ENCODE measurements around the gene PRKG1. TPM values are rescaled to one million over a fixed set of nuclear protein-coding genes. Genes with fewer than 3 reads are reported as not detected.

PRKG1 gene
- total RNA-seq, 1 donor from 2014 or later = 17.9 TPM

DNA sequence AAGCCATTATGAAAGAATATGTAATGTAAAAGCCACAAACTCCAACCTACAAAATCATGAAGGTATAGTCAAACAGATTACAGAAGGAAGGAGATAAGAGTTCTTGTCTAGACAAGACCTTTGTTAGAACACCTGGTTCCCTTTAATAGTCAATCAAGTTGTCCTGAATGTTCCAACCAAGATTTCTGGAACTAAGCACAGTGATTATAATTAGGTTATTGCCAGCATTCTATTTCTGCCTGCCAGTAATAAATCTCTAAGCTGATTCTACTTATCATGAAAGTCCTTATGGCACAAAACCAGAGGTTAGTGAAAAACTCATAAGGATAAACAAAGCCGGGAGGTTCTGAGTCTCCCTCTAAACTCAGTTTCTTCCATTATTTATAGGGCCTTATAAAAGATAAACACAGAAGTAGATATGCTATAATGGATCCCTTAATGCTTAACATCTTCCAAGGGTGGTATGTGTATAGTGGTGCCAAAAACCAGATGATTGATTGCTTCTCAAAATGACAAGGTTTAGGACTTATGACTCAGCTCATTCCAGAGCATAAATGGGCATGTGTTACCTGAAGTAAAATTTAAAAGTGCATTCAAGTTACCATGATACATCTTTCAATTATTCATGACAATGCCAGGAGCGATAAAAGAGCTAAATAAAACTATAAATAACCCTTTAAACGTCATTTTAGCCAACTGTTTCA, 387.9 kb downstream of the PRKG1 start:
- intact Hi-C loops (cut with DNase I) = no loop called here
- H3K36me3 ChIP-seq = no peaks in the 10 kb centered on the region
- H3K4me1 ChIP-seq = peaks cover 13% of the 10 kb centered on the region
- no peaks in the 10 kb centered on the region for H3K9me3 ChIP-seq
- DNase-seq (ENCODE audit: extremely low spot score in 2 of 2) = no peak
- TF ChIP-seq POLR2AphosphoS5 (IDR thresholded peaks at IDR 0.05; ENCODE audit: insufficient read depth in 1 of 2, low read depth in 1 of 2) (no peak), POLR2A (IDR thresholded peaks at IDR 0.05) (no peak)
- TF ChIP-seq, protein P1, sequence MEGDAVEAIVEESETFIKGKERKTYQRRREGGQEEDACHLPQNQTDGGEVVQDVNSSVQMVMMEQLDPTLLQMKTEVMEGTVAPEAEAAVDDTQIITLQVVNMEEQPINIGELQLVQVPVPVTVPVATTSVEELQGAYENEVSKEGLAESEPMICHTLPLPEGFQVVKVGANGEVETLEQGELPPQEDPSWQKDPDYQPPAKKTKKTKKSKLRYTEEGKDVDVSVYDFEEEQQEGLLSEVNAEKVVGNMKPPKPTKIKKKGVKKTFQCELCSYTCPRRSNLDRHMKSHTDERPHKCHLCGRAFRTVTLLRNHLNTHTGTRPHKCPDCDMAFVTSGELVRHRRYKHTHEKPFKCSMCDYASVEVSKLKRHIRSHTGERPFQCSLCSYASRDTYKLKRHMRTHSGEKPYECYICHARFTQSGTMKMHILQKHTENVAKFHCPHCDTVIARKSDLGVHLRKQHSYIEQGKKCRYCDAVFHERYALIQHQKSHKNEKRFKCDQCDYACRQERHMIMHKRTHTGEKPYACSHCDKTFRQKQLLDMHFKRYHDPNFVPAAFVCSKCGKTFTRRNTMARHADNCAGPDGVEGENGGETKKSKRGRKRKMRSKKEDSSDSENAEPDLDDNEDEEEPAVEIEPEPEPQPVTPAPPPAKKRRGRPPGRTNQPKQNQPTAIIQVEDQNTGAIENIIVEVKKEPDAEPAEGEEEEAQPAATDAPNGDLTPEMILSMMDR (IDR thresholded peaks at IDR 0.05) = no peak
- H3K27me3 ChIP-seq = no peaks in the 10 kb centered on the region
- no peak overlapping the region for H3K4me3 ChIP-seq
- no peak overlapping the region for H3K27ac ChIP-seq

DNA sequence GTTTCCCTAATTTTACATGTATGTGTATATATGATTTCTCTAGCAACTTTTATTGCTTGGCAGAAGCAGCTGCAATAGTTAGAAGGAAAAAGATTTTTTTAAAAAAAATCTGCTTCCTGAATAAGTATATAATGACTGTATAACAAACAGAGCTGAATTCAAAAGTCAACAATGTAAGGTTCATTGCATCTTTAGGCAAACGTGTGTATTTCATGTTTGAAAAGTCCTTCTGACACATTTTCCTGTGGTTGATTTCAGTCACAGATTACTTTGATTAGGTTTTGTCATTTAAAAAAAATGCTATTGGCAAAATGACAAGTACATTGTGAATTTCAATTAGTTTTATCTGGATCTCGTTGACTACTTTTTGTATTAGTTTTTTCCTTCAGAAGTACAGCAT, 394.1 kb downstream of the PRKG1 start:
- peaks cover 4% of the 10 kb centered on the region for H3K4me1 ChIP-seq
- DNase-seq (ENCODE audit: extremely low spot score in 2 of 2) = no peak
- no peak overlapping the region for H3K27ac ChIP-seq
- no peaks in the 10 kb centered on the region for H3K27me3 ChIP-seq
- no peaks in the 10 kb centered on the region for H3K9me3 ChIP-seq
- TF ChIP-seq, protein P1 (IDR thresholded peaks at IDR 0.05) = no peak
- TF ChIP-seq POLR2AphosphoS5 (IDR thresholded peaks at IDR 0.05; ENCODE audit: insufficient read depth in 1 of 2, low read depth in 1 of 2) (no peak), POLR2A (IDR thresholded peaks at IDR 0.05) (no peak)
- no peak overlapping the region for H3K4me3 ChIP-seq
- intact Hi-C loops (cut with DNase I) = no loop called here
- no peaks in the 10 kb centered on the region for H3K36me3 ChIP-seq

DNA sequence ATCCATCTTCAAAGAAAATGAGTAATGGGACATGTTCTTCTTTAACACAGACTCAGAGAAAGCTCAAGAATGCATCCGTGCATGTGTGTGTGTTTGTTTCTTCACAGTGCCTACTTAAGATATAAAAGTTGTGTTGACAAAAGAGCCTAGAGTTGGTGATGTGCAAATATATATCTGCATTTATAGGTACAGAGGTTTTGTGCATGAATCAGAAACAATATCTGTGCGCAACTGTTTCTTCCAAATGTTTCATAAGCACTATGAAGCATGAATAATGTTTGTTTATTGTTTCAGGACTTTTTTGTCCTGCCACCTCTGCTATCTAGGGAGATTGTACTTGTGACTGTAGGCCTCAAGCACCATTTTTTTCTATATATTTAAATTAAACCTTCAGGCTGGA, 395.4 kb downstream of the PRKG1 start:
- Histone ChIP-seq H3K4me3 (no peak overlapping the region), H3K27me3 (no peaks in the 10 kb centered on the region), H3K4me1 (peaks cover 4% of the 10 kb centered on the region), H3K27ac (no peak overlapping the region), H3K36me3 (no peaks in the 10 kb centered on the region), H3K9me3 (no peaks in the 10 kb centered on the region)
- intact Hi-C loops (cut with DNase I) = no loop called here
- TF ChIP-seq POLR2A (IDR thresholded peaks at IDR 0.05) (no peak), POLR2AphosphoS5 (IDR thresholded peaks at IDR 0.05; ENCODE audit: insufficient read depth in 1 of 2, low read depth in 1 of 2) (no peak)
- TF ChIP-seq, protein P1 (IDR thresholded peaks at IDR 0.05) = no peak
- DNase-seq (ENCODE audit: extremely low spot score in 2 of 2) = no peak

DNA sequence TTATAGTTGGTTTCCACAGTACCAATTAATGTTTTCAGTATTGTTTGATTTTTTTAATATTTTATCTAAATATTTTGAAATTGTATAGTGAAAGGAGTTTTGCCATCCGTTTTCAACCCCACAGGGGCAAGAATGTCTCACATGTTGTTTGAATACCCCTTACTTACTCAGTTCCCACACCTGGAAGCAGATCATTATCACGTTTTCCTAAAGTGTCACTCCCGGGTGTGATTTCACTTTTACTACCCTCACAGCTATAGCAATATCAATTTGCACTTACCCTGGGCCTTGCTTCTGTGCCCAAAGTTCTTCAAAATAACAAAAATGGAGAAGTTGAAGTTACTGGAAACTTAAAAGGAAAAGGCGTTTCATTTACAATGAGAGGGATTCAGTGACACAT, 397.0 kb downstream of the PRKG1 start:
- Histone ChIP-seq H3K27ac (no peak overlapping the region), H3K27me3 (no peaks in the 10 kb centered on the region), H3K4me3 (no peak overlapping the region), H3K9me3 (no peaks in the 10 kb centered on the region), H3K36me3 (no peaks in the 10 kb centered on the region), H3K4me1 (peaks cover 4% of the 10 kb centered on the region)
- intact Hi-C loops (cut with DNase I) = no loop called here
- TF ChIP-seq POLR2A (IDR thresholded peaks at IDR 0.05) (no peak), POLR2AphosphoS5 (IDR thresholded peaks at IDR 0.05; ENCODE audit: insufficient read depth in 1 of 2, low read depth in 1 of 2) (no peak)
- TF ChIP-seq, protein P1 (IDR thresholded peaks at IDR 0.05) = no peak
- DNase-seq (ENCODE audit: extremely low spot score in 2 of 2) = no peak

DNA sequence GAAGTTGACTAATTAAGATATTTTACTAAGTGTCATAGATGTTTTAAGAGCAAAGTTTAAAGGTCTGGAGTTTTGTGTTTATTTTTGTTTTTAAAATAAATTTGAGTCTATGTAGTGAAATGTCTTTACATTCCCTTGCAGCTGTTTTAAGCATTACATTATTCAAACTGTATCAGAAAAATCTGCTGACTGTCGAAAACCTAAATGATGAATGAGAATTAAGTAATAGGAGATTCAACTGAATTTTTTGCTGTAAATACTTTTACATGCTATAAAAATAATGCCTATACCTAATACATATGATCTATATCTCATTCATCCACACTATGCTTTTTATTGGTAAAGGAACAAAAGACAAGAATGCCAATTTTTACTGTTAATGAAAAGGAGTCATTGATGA, 397.9 kb downstream of the PRKG1 start:
- Histone ChIP-seq H3K4me3 (no peak overlapping the region), H3K4me1 (peaks cover 4% of the 10 kb centered on the region), H3K36me3 (no peaks in the 10 kb centered on the region), H3K27me3 (no peaks in the 10 kb centered on the region), H3K9me3 (no peaks in the 10 kb centered on the region), H3K27ac (no peak overlapping the region)
- intact Hi-C loops (cut with DNase I) = no loop called here
- no peak for DNase-seq (ENCODE audit: extremely low spot score in 2 of 2)
- TF ChIP-seq POLR2AphosphoS5 (IDR thresholded peaks at IDR 0.05; ENCODE audit: insufficient read depth in 1 of 2, low read depth in 1 of 2) = no peak
- TF ChIP-seq POLR2A (IDR thresholded peaks at IDR 0.05) = no peak
- TF ChIP-seq, protein P1 (IDR thresholded peaks at IDR 0.05) = no peak
